Activated T-helper 1 cell treated with anti-CD3 and anti-CD28 coated beads, Interleukin-12 subunit alpha, Interleukin-12 subunit beta, Interleukin-2, Interleukin-4 antibody, amounts not matched to agents 30 ng/mL and 10 ng/mL and 1 ng/mL, durations not matched to agents 14 hours and 24 hours and 36 hours (primary cell): ENCODE results near the gene EXOC1L. TPM values are rescaled to one million over a fixed set of nuclear protein-coding genes. Genes with fewer than 3 reads are reported as not detected.

ENCODE experiments used
- DNase-seq: peaks from one replicate; pipeline ENCODE4 v3.0.0; 2021; ENCODE audit warnings: low spot score
- H3K27ac Mint-ChIP-seq: one replicate; pipeline ENCODE4 v1.8.0; 2021; ENCODE audit warnings: mild to moderate bottlenecking, mixed read lengths
- H3K27me3 Mint-ChIP-seq: one replicate; pipeline ENCODE4 v1.8.0; 2022; ENCODE audit warnings: mild to moderate bottlenecking, moderate library complexity, mixed read lengths; ENCODE audit not compliant: insufficient read depth
- H3K36me3 Mint-ChIP-seq: one replicate; pipeline ENCODE4 v1.8.0; 2021; ENCODE audit warnings: low read depth, mixed read lengths
- H3K4me1 Mint-ChIP-seq: one replicate; pipeline ENCODE4 v1.8.0; 2021; ENCODE audit warnings: low read depth, mixed read lengths
- H3K4me3 Mint-ChIP-seq: one replicate; pipeline ENCODE4 v1.8.0; 2021; ENCODE audit warnings: mild to moderate bottlenecking, moderate library complexity, mixed read lengths
- H3K9me3 Mint-ChIP-seq: one replicate; pipeline ENCODE4 v1.8.0; 2021; ENCODE audit warnings: mixed read lengths
- intact Hi-C: fragments of 100-400 bp; cut with micrococcal nuclease; formaldehyde crosslinking; loops from one replicate; pipeline ENCODE4 v1.15.1; 2024
- total RNA-seq: library from RNA; stranded (reverse); gene quantifications from 2 replicates; pipeline ENCODE4 v1.2.3, GENCODE V29; 2022

The EXOC1L gene
- total RNA-seq = not detected in 2 replicates

GRCh38 chr4:55819634-55820033, at the start of gene EXOC1L:
Gene EXOC1L, plus strand, starts transcription at chr4:55819790. Its CDS starts 237 bp downstream, at chr4:55820027.
- Mint-ChIP-seq H3K27me3 (peaks cover 19% of the 10 kb centered on the region), H3K4me3 (peak within 1 kb of the TSS; percentile 5), H3K27ac (no peak within 1 kb of the TSS), H3K4me1 (no peaks in the 10 kb centered on the region), H3K9me3 (no peaks in the 10 kb centered on the region), H3K36me3 (no peaks in the 10 kb centered on the region)
- DNase-seq = no peak
- intact Hi-C loops = no loop called here

- intact Hi-C loops = no loop called here
- H3K4me3 Mint-ChIP-seq = no peak overlapping the region
- no peak for DNase-seq
- no peaks in the 10 kb centered on the region for H3K4me1 Mint-ChIP-seq
- H3K9me3 Mint-ChIP-seq = no peaks in the 10 kb centered on the region
- peaks cover 10% of the 10 kb centered on the region for H3K27me3 Mint-ChIP-seq
- no peaks in the 10 kb centered on the region for H3K36me3 Mint-ChIP-seq
- no peak overlapping the region for H3K27ac Mint-ChIP-seq
Measured at GRCh38 chr4:55770662-55771061, 48.9 kb upstream of the EXOC1L start.

- no peak for DNase-seq
- intact Hi-C loops = no loop called here
- peaks cover 4% of the 10 kb centered on the region for H3K27me3 Mint-ChIP-seq
- no peaks in the 10 kb centered on the region for H3K4me1 Mint-ChIP-seq
- H3K9me3 Mint-ChIP-seq = no peaks in the 10 kb centered on the region
- no peak overlapping the region for H3K4me3 Mint-ChIP-seq
- no peak overlapping the region for H3K27ac Mint-ChIP-seq
- H3K36me3 Mint-ChIP-seq = no peaks in the 10 kb centered on the region
Measured at GRCh38 chr4:55781341-55781740, 38.2 kb upstream of the EXOC1L start.

- DNase-seq = no peak
- H3K9me3 Mint-ChIP-seq = no peaks in the 10 kb centered on the region
- H3K4me3 Mint-ChIP-seq = no peak overlapping the region
- no peak overlapping the region for H3K27ac Mint-ChIP-seq
- H3K27me3 Mint-ChIP-seq = peaks cover 6% of the 10 kb centered on the region
- H3K4me1 Mint-ChIP-seq = no peaks in the 10 kb centered on the region
- intact Hi-C loops = no loop called here
- H3K36me3 Mint-ChIP-seq = no peaks in the 10 kb centered on the region
Measured at GRCh38 chr4:55781812-55782211, 37.8 kb upstream of the EXOC1L start.

GRCh38 chr4:55783584-55783983, 36.0 kb upstream of the EXOC1L start:
- intact Hi-C loops = no loop called here
- Mint-ChIP-seq H3K27ac (no peak overlapping the region), H3K4me1 (no peaks in the 10 kb centered on the region), H3K36me3 (no peaks in the 10 kb centered on the region), H3K27me3 (peaks cover 10% of the 10 kb centered on the region), H3K9me3 (no peaks in the 10 kb centered on the region), H3K4me3 (no peak overlapping the region)
- DNase-seq = no peak

- intact Hi-C loops = no loop called here
- no peak overlapping the region for H3K27ac Mint-ChIP-seq
- H3K4me1 Mint-ChIP-seq = no peaks in the 10 kb centered on the region
- no peak for DNase-seq
- H3K9me3 Mint-ChIP-seq = no peaks in the 10 kb centered on the region
- H3K36me3 Mint-ChIP-seq = no peaks in the 10 kb centered on the region
- H3K27me3 Mint-ChIP-seq = peaks cover 10% of the 10 kb centered on the region
- H3K4me3 Mint-ChIP-seq = no peak overlapping the region
Measured at GRCh38 chr4:55784747-55785146, 34.8 kb upstream of the EXOC1L start.

- Mint-ChIP-seq H3K4me1 (no peaks in the 10 kb centered on the region), H3K27ac (no peak overlapping the region), H3K9me3 (no peaks in the 10 kb centered on the region), H3K27me3 (peaks cover 31% of the 10 kb centered on the region), H3K36me3 (no peaks in the 10 kb centered on the region), H3K4me3 (no peak overlapping the region)
- intact Hi-C loops = no loop called here
- DNase-seq = no peak
Measured at GRCh38 chr4:55791666-55792065, 27.9 kb upstream of the EXOC1L start.

GRCh38 chr4:55793479-55793878, 26.1 kb upstream of the EXOC1L start:
- no peaks in the 10 kb centered on the region for H3K9me3 Mint-ChIP-seq
- no peaks in the 10 kb centered on the region for H3K4me1 Mint-ChIP-seq
- DNase-seq = no peak
- peaks cover 33% of the 10 kb centered on the region for H3K27me3 Mint-ChIP-seq
- H3K36me3 Mint-ChIP-seq = no peaks in the 10 kb centered on the region
- H3K4me3 Mint-ChIP-seq = no peak overlapping the region
- intact Hi-C loops = no loop called here
- H3K27ac Mint-ChIP-seq = no peak overlapping the region

GRCh38 chr4:55794053-55794452, 25.5 kb upstream of the EXOC1L start:
- no peak for DNase-seq
- H3K27ac Mint-ChIP-seq = no peak overlapping the region
- no peaks in the 10 kb centered on the region for H3K36me3 Mint-ChIP-seq
- H3K27me3 Mint-ChIP-seq = peaks cover 35% of the 10 kb centered on the region
- no peaks in the 10 kb centered on the region for H3K4me1 Mint-ChIP-seq
- no peaks in the 10 kb centered on the region for H3K9me3 Mint-ChIP-seq
- intact Hi-C loops = no loop called here
- H3K4me3 Mint-ChIP-seq = no peak overlapping the region

GRCh38 chr4:55795341-55795740, 24.2 kb upstream of the EXOC1L start:
- Mint-ChIP-seq H3K36me3 (no peaks in the 10 kb centered on the region), H3K27ac (no peak overlapping the region), H3K4me3 (no peak overlapping the region), H3K27me3 (peaks cover 35% of the 10 kb centered on the region), H3K9me3 (no peaks in the 10 kb centered on the region), H3K4me1 (no peaks in the 10 kb centered on the region)
- intact Hi-C loops = no loop called here
- no peak for DNase-seq

- Mint-ChIP-seq H3K4me1 (no peaks in the 10 kb centered on the region), H3K27ac (no peak overlapping the region), H3K27me3 (peaks cover 12% of the 10 kb centered on the region), H3K36me3 (no peaks in the 10 kb centered on the region), H3K4me3 (no peak overlapping the region), H3K9me3 (no peaks in the 10 kb centered on the region)
- no peak for DNase-seq
- intact Hi-C loops = no loop called here
Measured at GRCh38 chr4:55801498-55801897, 18.1 kb upstream of the EXOC1L start.

- H3K36me3 Mint-ChIP-seq = no peaks in the 10 kb centered on the region
- H3K4me1 Mint-ChIP-seq = no peaks in the 10 kb centered on the region
- intact Hi-C loops = no loop called here
- H3K4me3 Mint-ChIP-seq = no peak overlapping the region
- H3K9me3 Mint-ChIP-seq = no peaks in the 10 kb centered on the region
- no peak for DNase-seq
- H3K27me3 Mint-ChIP-seq = peaks cover 7% of the 10 kb centered on the region
- H3K27ac Mint-ChIP-seq = no peak overlapping the region
Measured at GRCh38 chr4:55807556-55807955, 12.0 kb upstream of the EXOC1L start.

- H3K27ac Mint-ChIP-seq = no peak overlapping the region
- H3K4me1 Mint-ChIP-seq = no peaks in the 10 kb centered on the region
- no peak for DNase-seq
- H3K36me3 Mint-ChIP-seq = no peaks in the 10 kb centered on the region
- H3K27me3 Mint-ChIP-seq = peaks cover 7% of the 10 kb centered on the region
- H3K9me3 Mint-ChIP-seq = no peaks in the 10 kb centered on the region
- intact Hi-C loops = no loop called here
- H3K4me3 Mint-ChIP-seq = no peak overlapping the region
Measured at GRCh38 chr4:55808186-55808585, 11.4 kb upstream of the EXOC1L start.

- DNase-seq = no peak
- Mint-ChIP-seq H3K27ac (no peak overlapping the region), H3K4me1 (no peaks in the 10 kb centered on the region), H3K36me3 (no peaks in the 10 kb centered on the region), H3K27me3 (peaks cover 7% of the 10 kb centered on the region), H3K9me3 (no peaks in the 10 kb centered on the region), H3K4me3 (no peak overlapping the region)
- intact Hi-C loops = no loop called here
Measured at GRCh38 chr4:55808632-55809031, 11.0 kb upstream of the EXOC1L start.
